GM10266 (cell line): ENCODE measurements around the gene TSPO.

ENCODE experiments used
- DNase-seq: peaks from one replicate; pipeline ENCODE4 v3.0.0; 2012; ENCODE audit errors: extremely low spot score
- CTCF ChIP-seq: IDR thresholded peaks from 2 replicates; pipeline ENCODE4 v1.5.1; 2012; ENCODE audit warnings: mild to moderate bottlenecking, low read depth; ENCODE audit not compliant: control insufficient read depth, insufficient read depth; ENCODE audit errors: missing control alignments

TSPO gene

GRCh38 chr22:43127166-43127908 is 24.0 kb upstream of the TSPO start:
- no peak for TF ChIP-seq CTCF
- DNase-seq: no peak

- DNase-seq: no peak
- TF ChIP-seq CTCF: no peak
Measured at GRCh38 chr22:43128116-43128515, 23.2 kb upstream of the TSPO start.

GRCh38 chr22:43128928-43129424 is 22.4 kb upstream of the TSPO start:
- no peak for TF ChIP-seq CTCF
- DNase-seq: no peak

- no peak for DNase-seq
- TF ChIP-seq CTCF: no peak
Measured at GRCh38 chr22:43129426-43130425, 21.6 kb upstream of the TSPO start.

- no peak for TF ChIP-seq CTCF
- no peak for DNase-seq
Measured at GRCh38 chr22:43131773-43132501, 19.4 kb upstream of the TSPO start.

GRCh38 chr22:43133401-43133800 is 18.0 kb upstream of the TSPO start:
- DNase-seq: no peak
- no peak for TF ChIP-seq CTCF
